Measurements from ENCODE around the gene CNTNAP2.
"Not testable (repeated sequence)": the region's sequence is repeated elsewhere in the genome, so short reads cannot be mapped to it uniquely, and the experiment has no call there.

CNTNAP2 gene

GRCh38 chr7:146902728-146903127 is 786.1 kb downstream of the CNTNAP2 start:
- Histone ChIP-seq H3K4me1 (ENCODE audit: control extremely low read depth in 1 of 4, control insufficient read depth in 4 of 4, insufficient read depth in 4 of 4, low read length in 3 of 4) (no peaks in the 10 kb centered on the region), H3K9me3 (ENCODE audit: control extremely low read depth in 1 of 5, control insufficient read depth in 4 of 5, insufficient read depth in 2 of 5, low read depth in 1 of 5, low read length in 4 of 5) (peaks cover 0 to 3% (median 0%) of the 10 kb centered on the region in 5 experiments), H3K4me3 (ENCODE audit: control insufficient read depth in 1 of 7, extremely low read depth in 1 of 7, insufficient read depth in 4 of 7, low read depth in 2 of 7, low read length in 6 of 7) (no peak overlapping the region), H3K27ac (ENCODE audit: insufficient read depth in 1 of 2, low read depth in 1 of 2, low read length in 2 of 2, poor library complexity in 1 of 2, severe bottlenecking in 2 of 2) (no peak overlapping the region), H3K36me3 (ENCODE audit: control insufficient read depth in 4 of 4, insufficient read depth in 4 of 4, low read length in 3 of 4) (no peaks in the 10 kb centered on the region), H3K27me3 (replicated peaks in 2 of 5; ENCODE audit: control insufficient read depth in 4 of 5, insufficient read depth in 5 of 5, low read length in 4 of 5) (no peaks in the 10 kb centered on the region)
- no peak for DNase-seq
- WGBS (ENCODE audit: insufficient coverage) = 98% methylated on average over 8 of the region's 8 CpGs
- CTCF ChIA-PET = no interaction called here
- POLR2A ChIA-PET = no interaction called here

- CTCF ChIA-PET; H3K4me1 ChIP-seq (ENCODE audit: control extremely low read depth in 1 of 4, control insufficient read depth in 4 of 4, insufficient read depth in 4 of 4, low read length in 3 of 4); POLR2A ChIA-PET; DNase-seq; H3K9me3 ChIP-seq (ENCODE audit: control extremely low read depth in 1 of 5, control insufficient read depth in 4 of 5, insufficient read depth in 2 of 5, low read depth in 1 of 5, low read length in 4 of 5); H3K4me3 ChIP-seq (ENCODE audit: control insufficient read depth in 1 of 7, extremely low read depth in 1 of 7, insufficient read depth in 4 of 7, low read depth in 2 of 7, low read length in 6 of 7); H3K36me3 ChIP-seq (ENCODE audit: control insufficient read depth in 4 of 4, insufficient read depth in 4 of 4, low read length in 3 of 4); H3K27ac ChIP-seq (ENCODE audit: insufficient read depth in 1 of 2, low read depth in 1 of 2, low read length in 2 of 2, poor library complexity in 1 of 2, severe bottlenecking in 2 of 2); H3K27me3 ChIP-seq (replicated peaks in 2 of 5; ENCODE audit: control insufficient read depth in 4 of 5, insufficient read depth in 5 of 5, low read length in 4 of 5): not testable (repeated sequence)
- WGBS (ENCODE audit: insufficient coverage) = 97% methylated on average over 7 of the region's 24 CpGs
These were observed 789.1 kb downstream of the CNTNAP2 start for GRCh38 chr7:146905746-146906145.

- Histone ChIP-seq H3K36me3 (ENCODE audit: control insufficient read depth in 4 of 4, insufficient read depth in 4 of 4, low read length in 3 of 4) (no peaks in the 10 kb centered on the region), H3K9me3 (ENCODE audit: control extremely low read depth in 1 of 5, control insufficient read depth in 4 of 5, insufficient read depth in 2 of 5, low read depth in 1 of 5, low read length in 4 of 5) (peaks cover 0 to under 1% (median 0%) of the 10 kb centered on the region in 5 experiments), H3K4me3 (ENCODE audit: control insufficient read depth in 1 of 7, extremely low read depth in 1 of 7, insufficient read depth in 4 of 7, low read depth in 2 of 7, low read length in 6 of 7) (no peak overlapping the region), H3K27me3 (replicated peaks in 2 of 5; ENCODE audit: control insufficient read depth in 4 of 5, insufficient read depth in 5 of 5, low read length in 4 of 5) (no peaks in the 10 kb centered on the region), H3K4me1 (ENCODE audit: control extremely low read depth in 1 of 4, control insufficient read depth in 4 of 4, insufficient read depth in 4 of 4, low read length in 3 of 4) (no peaks in the 10 kb centered on the region), H3K27ac (ENCODE audit: insufficient read depth in 1 of 2, low read depth in 1 of 2, low read length in 2 of 2, poor library complexity in 1 of 2, severe bottlenecking in 2 of 2) (no peak overlapping the region)
- CTCF ChIA-PET = no interaction called here
- no peak for DNase-seq
- POLR2A ChIA-PET = no interaction called here
- 86% methylated on average over 1 of the region's 2 CpGs for WGBS (ENCODE audit: insufficient coverage)
These were observed 806.2 kb downstream of the CNTNAP2 start for GRCh38 chr7:146922782-146923181.

GRCh38 chr7:146926841-146927240 is 810.2 kb downstream of the CNTNAP2 start:
- ChIA-PET CTCF (no interaction called here), POLR2A (no interaction called here)
- Histone ChIP-seq H3K27me3 (replicated peaks in 2 of 5; ENCODE audit: control insufficient read depth in 4 of 5, insufficient read depth in 5 of 5, low read length in 4 of 5) (no peaks in the 10 kb centered on the region), H3K4me3 (ENCODE audit: control insufficient read depth in 1 of 7, extremely low read depth in 1 of 7, insufficient read depth in 4 of 7, low read depth in 2 of 7, low read length in 6 of 7) (no peak overlapping the region), H3K9me3 (ENCODE audit: control extremely low read depth in 1 of 5, control insufficient read depth in 4 of 5, insufficient read depth in 2 of 5, low read depth in 1 of 5, low read length in 4 of 5) (no peaks in the 10 kb centered on the region), H3K27ac (ENCODE audit: insufficient read depth in 1 of 2, low read depth in 1 of 2, low read length in 2 of 2, poor library complexity in 1 of 2, severe bottlenecking in 2 of 2) (no peak overlapping the region), H3K36me3 (ENCODE audit: control insufficient read depth in 4 of 4, insufficient read depth in 4 of 4, low read length in 3 of 4) (no peaks in the 10 kb centered on the region), H3K4me1 (ENCODE audit: control extremely low read depth in 1 of 4, control insufficient read depth in 4 of 4, insufficient read depth in 4 of 4, low read length in 3 of 4) (no peaks in the 10 kb centered on the region)
- DNase-seq = no peak
- 100% methylated on average over 2 of the region's 2 CpGs for WGBS (ENCODE audit: insufficient coverage)

GRCh38 chr7:146937836-146938235 is 821.2 kb downstream of the CNTNAP2 start:
- Histone ChIP-seq H3K36me3 (ENCODE audit: control insufficient read depth in 4 of 4, insufficient read depth in 4 of 4, low read length in 3 of 4) (no peaks in the 10 kb centered on the region), H3K9me3 (ENCODE audit: control extremely low read depth in 1 of 5, control insufficient read depth in 4 of 5, insufficient read depth in 2 of 5, low read depth in 1 of 5, low read length in 4 of 5) (peaks cover 0 to 3% (median 0%) of the 10 kb centered on the region in 5 experiments), H3K4me3 (ENCODE audit: control insufficient read depth in 1 of 7, extremely low read depth in 1 of 7, insufficient read depth in 4 of 7, low read depth in 2 of 7, low read length in 6 of 7) (no peak overlapping the region), H3K4me1 (ENCODE audit: control extremely low read depth in 1 of 4, control insufficient read depth in 4 of 4, insufficient read depth in 4 of 4, low read length in 3 of 4) (no peaks in the 10 kb centered on the region), H3K27me3 (replicated peaks in 2 of 5; ENCODE audit: control insufficient read depth in 4 of 5, insufficient read depth in 5 of 5, low read length in 4 of 5) (no peaks in the 10 kb centered on the region), H3K27ac (ENCODE audit: insufficient read depth in 1 of 2, low read depth in 1 of 2, low read length in 2 of 2, poor library complexity in 1 of 2, severe bottlenecking in 2 of 2) (no peak overlapping the region)
- ChIA-PET CTCF (no interaction called here), POLR2A (no interaction called here)
- no CpG with 5 or more reads among the region's 1 CpG for WGBS (ENCODE audit: insufficient coverage)
- no peak for DNase-seq

- no peak overlapping the region for H3K4me3 ChIP-seq (ENCODE audit: control insufficient read depth in 1 of 7, extremely low read depth in 1 of 7, insufficient read depth in 4 of 7, low read depth in 2 of 7, low read length in 6 of 7)
- ChIA-PET POLR2A (no interaction called here), CTCF (no interaction called here)
- no CpG with 5 or more reads among the region's 2 CpGs for WGBS (ENCODE audit: insufficient coverage)
- no peaks in the 10 kb centered on the region for H3K27me3 ChIP-seq (replicated peaks in 2 of 5; ENCODE audit: control insufficient read depth in 4 of 5, insufficient read depth in 5 of 5, low read length in 4 of 5)
- H3K36me3 ChIP-seq (ENCODE audit: control insufficient read depth in 4 of 4, insufficient read depth in 4 of 4, low read length in 3 of 4) = no peaks in the 10 kb centered on the region
- peaks cover 0 to 6% (median 0%) of the 10 kb centered on the region in 4 experiments for H3K4me1 ChIP-seq (ENCODE audit: control extremely low read depth in 1 of 4, control insufficient read depth in 4 of 4, insufficient read depth in 4 of 4, low read length in 3 of 4)
- H3K9me3 ChIP-seq (ENCODE audit: control extremely low read depth in 1 of 5, control insufficient read depth in 4 of 5, insufficient read depth in 2 of 5, low read depth in 1 of 5, low read length in 4 of 5) = peaks cover 0 to 3% (median 0%) of the 10 kb centered on the region in 5 experiments
- no peak for DNase-seq
- no peak overlapping the region for H3K27ac ChIP-seq (ENCODE audit: insufficient read depth in 1 of 2, low read depth in 1 of 2, low read length in 2 of 2, poor library complexity in 1 of 2, severe bottlenecking in 2 of 2)
These were observed 826.9 kb downstream of the CNTNAP2 start for GRCh38 chr7:146943483-146943882.

- peak; percentile 57 to 96 (median 87) for DNase-seq
- no CpG with 5 or more reads among the region's 1 CpG for WGBS (ENCODE audit: insufficient coverage)
- Histone ChIP-seq H3K4me3 (ENCODE audit: control insufficient read depth in 1 of 7, extremely low read depth in 1 of 7, insufficient read depth in 4 of 7, low read depth in 2 of 7, low read length in 6 of 7) (no peak overlapping the region), H3K36me3 (ENCODE audit: control insufficient read depth in 4 of 4, insufficient read depth in 4 of 4, low read length in 3 of 4) (no peaks in the 10 kb centered on the region), H3K27me3 (replicated peaks in 2 of 5; ENCODE audit: control insufficient read depth in 4 of 5, insufficient read depth in 5 of 5, low read length in 4 of 5) (no peaks in the 10 kb centered on the region), H3K9me3 (ENCODE audit: control extremely low read depth in 1 of 5, control insufficient read depth in 4 of 5, insufficient read depth in 2 of 5, low read depth in 1 of 5, low read length in 4 of 5) (no peaks in the 10 kb centered on the region), H3K4me1 (ENCODE audit: control extremely low read depth in 1 of 4, control insufficient read depth in 4 of 4, insufficient read depth in 4 of 4, low read length in 3 of 4) (peaks cover 5 to 29% (median 11%) of the 10 kb centered on the region in 4 experiments), H3K27ac (ENCODE audit: insufficient read depth in 1 of 2, low read depth in 1 of 2, low read length in 2 of 2, poor library complexity in 1 of 2, severe bottlenecking in 2 of 2) (peak overlapping the region in 1 of 2 experiments; percentile 1)
- ChIA-PET CTCF (no interaction called here), POLR2A (no interaction called here)
These were observed 832.1 kb downstream of the CNTNAP2 start for GRCh38 chr7:146948703-146949102.

Measured in common myeloid progenitor, CD34-positive (primary cell).